ENCODE data around the gene FHL1. TPM values are rescaled to one million over a fixed set of nuclear protein-coding genes. Genes with fewer than 3 reads are reported as not detected.
"Not testable (repeated sequence)": the region's sequence is repeated elsewhere in the genome, so short reads cannot be mapped to it uniquely, and the experiment has no call there.

Gene FHL1
- polyA plus RNA-seq, 1 of the 3 experiments (the other 2 are of a cell fraction), result 57.8 TPM

GRCh38 chrX:136237074-136237473 lies 89.7 kb downstream of the FHL1 start:
- Histone ChIP-seq H3K79me2 (ENCODE audit: insufficient read depth) (no peaks in the 10 kb centered on the region), H3K9me3 (no peaks in the 10 kb centered on the region), H3K9ac (no peak overlapping the region), H3K4me1 (ENCODE audit: control insufficient read depth in 1 of 2, insufficient read depth in 2 of 2, low read depth in 1 of 2, low read length in 1 of 2) (no peaks in the 10 kb centered on the region), H3K4me2 (no peak overlapping the region), H2AFZ (ENCODE audit: low read depth) (no peak overlapping the region), H3K36me3 (replicated peaks in 1 of 2; ENCODE audit: control insufficient read depth in 1 of 2, insufficient read depth in 2 of 2, low read length in 1 of 2) (peaks cover 34 to 39% of the 10 kb centered on the region in 2 experiments), H3K27ac (ENCODE audit: low read depth in 2 of 2, low read length in 1 of 2) (no peak overlapping the region), H3K27me3 (ENCODE audit: insufficient read depth) (no peaks in the 10 kb centered on the region), H3K9me2 (no peaks in the 10 kb centered on the region), H3F3A (replicated peaks; ENCODE audit: insufficient read depth) (peaks cover 4% of the 10 kb centered on the region), H3K4me3 (ENCODE audit: low read depth in 2 of 2, low read length in 1 of 2) (no peak overlapping the region), H4K20me1 (ENCODE audit: insufficient read depth) (no peaks in the 10 kb centered on the region)
- CTCF ChIA-PET, result no interaction called here
- DNase-seq, result no peak
- no peak for TF ChIP-seq RAD21 (IDR thresholded peaks at IDR 0.05; ENCODE audit: low read length)
- TF ChIP-seq MXI1 (IDR thresholded peaks at IDR 0.05; ENCODE audit: low read depth, low read length), result no peak
- TF ChIP-seq RXRA (IDR thresholded peaks at IDR 0.05; ENCODE audit: borderline replicate concordance, low read depth), result no peak
- TF ChIP-seq YY1 (IDR thresholded peaks at IDR 0.05; ENCODE audit: low read depth), result no peak
- TF ChIP-seq TEAD4 (IDR thresholded peaks at IDR 0.05; ENCODE audit: borderline replicate concordance, insufficient read depth), result no peak
- no peak for TF ChIP-seq MEF2A (IDR thresholded peaks at IDR 0.05; ENCODE audit: borderline replicate concordance, low read depth)
- no peak for TF ChIP-seq FOXM1 (IDR thresholded peaks at IDR 0.05; ENCODE audit: low read depth)
- TF ChIP-seq CHD2 (IDR thresholded peaks at IDR 0.05; ENCODE audit: low read length, partially characterized antibody), result no peak
- TF ChIP-seq, protein P1, sequence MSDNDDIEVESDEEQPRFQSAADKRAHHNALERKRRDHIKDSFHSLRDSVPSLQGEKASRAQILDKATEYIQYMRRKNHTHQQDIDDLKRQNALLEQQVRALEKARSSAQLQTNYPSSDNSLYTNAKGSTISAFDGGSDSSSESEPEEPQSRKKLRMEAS (IDR thresholded peaks at IDR 0.05; ENCODE audit: low read depth), result no peak
- TF ChIP-seq TCF12 (IDR thresholded peaks at IDR 0.05), result no peak
- TF ChIP-seq IRF3 (IDR thresholded peaks at IDR 0.05; ENCODE audit: low read depth, low read length), result no peak
- TF ChIP-seq RFX5 (IDR thresholded peaks at IDR 0.05; ENCODE audit: low read length), result no peak
- TF ChIP-seq TAF1 (IDR thresholded peaks at IDR 0.05; ENCODE audit: borderline replicate concordance, low read depth, low read length), result no peak
- no peak for TF ChIP-seq FOSL2 (IDR thresholded peaks at IDR 0.05; ENCODE audit: borderline replicate concordance, low read depth)
- no peak for TF ChIP-seq NRF1 (IDR thresholded peaks at IDR 0.05; ENCODE audit: low read depth, low read length)
- TF ChIP-seq POLR2AphosphoS5 (IDR thresholded peaks at IDR 0.05; ENCODE audit: low read depth, low read length), result no peak
- no peak for TF ChIP-seq USF1 (IDR thresholded peaks at IDR 0.05; ENCODE audit: borderline replicate concordance, low read depth)
- POLR2A ChIA-PET, result no interaction called here
- 59% methylated on average over 3 of the region's 3 CpGs for WGBS (ENCODE audit: low lambda C conversion rate)

GRCh38 chrX:136237849-136238248 lies 90.5 kb downstream of the FHL1 start:
- H2AFZ ChIP-seq (ENCODE audit: low read depth); H3K79me2 ChIP-seq (ENCODE audit: insufficient read depth); H4K20me1 ChIP-seq (ENCODE audit: insufficient read depth); H3F3A ChIP-seq (replicated peaks; ENCODE audit: insufficient read depth); H3K9me2 ChIP-seq; POLR2A ChIA-PET; CTCF ChIA-PET; H3K27ac ChIP-seq (ENCODE audit: low read depth in 2 of 2, low read length in 1 of 2); H3K4me1 ChIP-seq (ENCODE audit: control insufficient read depth in 1 of 2, insufficient read depth in 2 of 2, low read depth in 1 of 2, low read length in 1 of 2); H3K9ac ChIP-seq; H3K27me3 ChIP-seq (ENCODE audit: insufficient read depth); DNase-seq; H3K9me3 ChIP-seq; H3K4me3 ChIP-seq (ENCODE audit: low read depth in 2 of 2, low read length in 1 of 2); H3K4me2 ChIP-seq: not testable (repeated sequence)
- WGBS (ENCODE audit: low lambda C conversion rate), result 46% methylated on average over 4 of the region's 4 CpGs
- H3K36me3 ChIP-seq (replicated peaks in 1 of 2; ENCODE audit: control insufficient read depth in 1 of 2, insufficient read depth in 2 of 2, low read length in 1 of 2), result peaks cover 27 to 42% of the 10 kb centered on the region in 2 experiments
